GM19452 (cell line): ENCODE data around the gene CCSER2.
A peak's percentile ranks its signal among the peaks of the same experiment; 100 is the strongest.
"Not testable (repeated sequence)": the region's sequence is repeated elsewhere in the genome, so short reads cannot be mapped to it uniquely, and the experiment has no call there.

Experiments
- ATAC-seq: cut with Tn5 transposase; IDR thresholded peaks from one replicate; pipeline ENCODE4 v1.9.1; 2021; ENCODE audit not compliant: unreplicated experiment

CCSER2 gene

DNA sequence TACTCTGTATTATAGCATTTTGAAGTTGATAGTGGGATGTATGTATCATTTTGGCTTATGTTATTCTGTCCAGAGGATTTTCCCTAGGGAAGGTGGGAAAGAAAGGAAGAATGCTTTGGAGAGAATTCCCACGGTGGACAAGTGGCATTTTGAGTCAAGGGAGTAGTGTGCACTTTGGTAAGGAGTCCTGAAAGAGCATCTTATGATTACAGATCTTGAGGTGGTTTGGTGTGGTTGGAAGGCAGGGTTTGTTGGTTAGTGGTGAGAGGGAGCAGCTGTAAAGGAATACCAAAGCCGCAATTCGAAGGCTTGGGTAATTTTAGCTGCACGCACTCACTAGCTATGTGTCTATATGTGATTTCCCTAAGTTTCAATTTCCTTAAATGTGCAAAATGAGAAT, 16.1 kb downstream of the CCSER2 start:
- ATAC-seq: no peak

DNA sequence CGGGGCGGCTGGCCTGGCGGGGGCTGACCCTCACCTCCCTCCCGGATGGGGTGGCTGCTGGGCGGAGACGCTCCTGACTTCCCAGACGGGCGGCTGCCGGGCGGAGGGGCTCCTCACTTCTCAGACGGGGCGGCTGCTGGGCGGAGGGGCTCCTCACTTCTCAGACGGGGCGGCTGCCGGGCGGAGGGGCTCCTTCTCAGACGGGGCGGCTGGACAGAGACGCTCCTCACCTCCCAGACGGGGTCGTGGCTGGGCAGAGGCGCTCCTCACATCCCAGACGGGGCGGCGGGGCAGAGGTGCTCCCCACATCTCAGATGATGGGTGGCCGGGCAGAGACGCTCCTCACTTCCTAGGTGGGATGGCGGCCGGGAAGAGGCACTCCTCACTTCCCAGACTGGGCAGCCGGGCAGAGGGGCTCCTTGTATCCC, 19.2 kb downstream of the CCSER2 start:
- not testable (repeated sequence) for ATAC-seq

DNA sequence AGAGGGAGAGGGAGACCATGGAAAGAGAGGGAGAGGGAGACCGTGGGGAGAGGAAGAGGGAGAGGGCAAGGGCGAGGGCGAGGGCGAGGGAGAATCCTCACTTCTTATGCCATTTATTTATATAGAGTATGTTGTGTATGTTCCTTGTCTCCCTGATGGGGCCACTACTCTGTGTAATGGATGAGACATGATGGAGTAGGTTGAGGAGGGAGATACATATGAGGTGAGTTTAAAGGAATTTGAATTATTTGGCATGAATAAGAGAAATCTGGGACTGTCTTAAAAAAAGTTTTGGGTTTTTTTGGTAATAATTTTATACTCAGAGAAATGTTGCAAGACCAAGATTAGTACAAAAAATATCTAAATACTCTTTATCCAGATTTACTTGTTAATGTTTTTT, 20.1 kb downstream of the CCSER2 start:
- no peak for ATAC-seq

DNA sequence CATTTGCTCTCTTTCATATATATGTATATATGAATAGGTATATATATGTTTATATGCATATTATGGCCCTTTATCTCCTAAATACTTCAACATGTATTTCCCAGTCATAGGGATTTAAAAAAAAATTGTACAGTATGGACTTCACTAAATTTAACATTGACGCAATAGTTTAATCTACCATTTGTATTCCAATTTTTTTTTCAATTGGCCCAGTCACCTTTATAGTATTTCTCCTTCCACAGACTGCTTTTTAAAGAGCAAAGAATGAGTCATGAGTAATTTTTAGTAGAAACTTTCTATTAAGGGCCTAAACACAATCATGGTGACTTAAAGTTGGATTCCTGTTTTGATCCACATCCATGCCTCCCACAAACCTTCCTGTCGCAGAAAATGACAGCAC, 20.5 kb downstream of the CCSER2 start:
- no peak for ATAC-seq

DNA sequence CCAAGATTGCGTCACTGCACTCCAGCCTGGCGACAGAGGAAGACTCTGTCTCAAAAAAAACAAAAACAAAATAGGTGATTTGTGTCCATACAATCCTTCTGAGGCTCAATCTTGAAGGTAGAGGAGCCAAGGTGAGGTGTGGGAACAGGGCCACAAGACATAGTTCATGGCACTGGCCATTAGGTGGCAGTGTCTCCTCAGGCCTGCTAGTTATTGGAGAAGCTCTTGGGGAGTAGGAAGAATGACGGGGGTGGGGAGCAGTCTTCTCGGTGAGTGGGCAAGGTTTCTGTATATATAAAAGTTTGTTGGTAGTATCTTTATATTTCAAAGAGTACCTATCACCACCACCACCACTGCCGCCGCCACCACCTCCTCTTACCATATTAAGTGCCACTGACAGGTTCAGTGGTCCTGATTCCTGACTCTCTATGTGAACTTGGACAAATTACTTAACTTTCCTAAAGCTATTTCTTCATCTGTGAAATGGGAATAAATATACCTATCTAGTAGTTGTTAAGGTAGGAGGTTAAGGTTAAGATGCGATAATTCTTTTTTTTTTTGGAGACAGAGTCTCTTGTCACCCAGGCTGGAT, 24.0 kb downstream of the CCSER2 start:
- peak; percentile 97 for ATAC-seq

DNA sequence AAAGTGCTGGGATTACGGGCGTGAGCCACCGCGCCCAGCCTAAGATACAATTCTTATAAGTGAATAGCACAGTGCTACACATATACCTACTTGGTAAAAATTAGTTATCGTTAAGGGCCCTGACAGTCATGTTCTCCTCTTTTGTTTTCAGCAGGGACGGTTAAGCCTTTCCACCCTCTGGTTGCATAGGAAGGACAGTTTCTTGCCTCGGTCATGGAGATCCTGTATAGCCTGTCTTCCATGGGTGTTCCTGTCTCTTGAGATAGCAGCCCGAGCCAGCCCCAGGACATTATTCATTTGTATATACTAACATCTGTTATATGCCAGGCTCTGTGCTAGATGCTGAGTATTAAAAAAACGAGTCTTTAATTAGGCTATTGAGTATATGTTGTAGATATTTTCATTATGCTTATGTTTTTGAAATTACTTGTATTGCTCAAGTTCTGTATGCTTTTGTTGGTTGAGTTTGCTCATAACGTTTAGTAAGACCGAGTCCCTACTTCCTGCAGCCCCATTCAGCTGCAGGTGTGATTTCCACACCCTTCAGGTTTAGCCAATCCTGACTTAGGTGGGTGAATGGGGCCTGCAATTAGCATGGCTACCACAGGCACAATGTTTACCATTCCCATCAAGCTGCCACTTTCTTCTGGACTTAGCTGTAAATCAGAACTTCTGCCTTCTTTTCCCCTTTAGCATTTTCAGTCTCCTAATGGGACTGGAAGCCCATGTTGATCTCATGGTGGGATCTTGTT, 24.8 kb downstream of the CCSER2 start:
- no peak for ATAC-seq

DNA sequence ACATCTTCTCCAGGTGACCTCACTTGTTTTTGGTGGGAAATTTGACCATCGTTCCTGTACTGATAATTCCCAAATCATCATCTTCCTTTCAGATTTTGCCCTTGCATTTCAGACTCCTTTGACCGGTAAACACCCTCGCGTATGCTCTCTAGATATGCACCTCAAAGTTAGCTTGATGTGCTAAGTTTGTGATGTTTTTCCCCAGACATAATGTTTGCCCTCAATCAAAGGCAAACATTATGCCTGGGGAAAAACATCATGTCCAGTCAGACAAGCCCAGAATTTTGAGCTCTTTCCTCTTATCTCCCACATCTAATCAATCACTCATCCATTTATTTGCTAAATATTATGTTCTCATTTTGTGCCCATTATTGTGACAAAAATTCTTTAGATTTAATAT, 26.2 kb downstream of the CCSER2 start:
- no peak for ATAC-seq

DNA sequence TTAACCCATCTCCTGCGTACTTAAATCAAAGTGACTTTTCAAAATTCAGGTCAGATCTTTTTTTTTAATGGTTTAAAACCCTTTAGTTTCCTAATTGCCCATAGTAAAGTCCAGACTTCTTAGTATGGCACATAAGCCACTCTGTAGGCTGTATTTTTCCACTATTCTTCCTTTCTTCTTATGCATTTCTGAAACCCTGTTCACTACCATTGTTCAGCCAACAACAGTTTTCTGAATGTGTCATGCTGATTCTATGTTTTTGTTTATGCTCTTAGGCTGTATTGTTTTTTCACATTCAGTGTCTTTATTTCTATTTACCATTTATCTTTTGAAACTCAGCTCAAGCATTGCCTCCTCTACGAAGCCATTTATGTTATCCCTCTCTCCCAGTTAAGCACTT, 26.7 kb downstream of the CCSER2 start:
- no peak for ATAC-seq

DNA sequence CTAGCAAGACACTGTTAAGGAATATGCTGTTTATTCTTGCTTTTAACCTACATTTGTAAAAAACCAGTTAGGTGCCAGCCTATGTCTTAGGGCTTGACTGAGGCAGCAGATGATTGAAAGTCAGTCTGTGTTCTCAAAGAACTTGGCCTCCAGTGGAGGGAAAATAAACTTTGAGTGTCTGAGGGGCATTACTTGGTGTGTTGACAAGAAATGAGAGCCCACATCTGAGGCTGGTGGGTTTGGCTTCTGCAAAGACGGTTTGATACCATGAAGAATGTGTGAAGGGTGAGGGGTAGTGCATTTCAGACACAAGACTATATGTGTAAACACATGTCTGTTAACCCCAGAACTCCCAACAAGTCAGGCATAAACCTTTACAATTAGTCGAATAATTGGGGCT, 28.5 kb downstream of the CCSER2 start:
- no peak for ATAC-seq

DNA sequence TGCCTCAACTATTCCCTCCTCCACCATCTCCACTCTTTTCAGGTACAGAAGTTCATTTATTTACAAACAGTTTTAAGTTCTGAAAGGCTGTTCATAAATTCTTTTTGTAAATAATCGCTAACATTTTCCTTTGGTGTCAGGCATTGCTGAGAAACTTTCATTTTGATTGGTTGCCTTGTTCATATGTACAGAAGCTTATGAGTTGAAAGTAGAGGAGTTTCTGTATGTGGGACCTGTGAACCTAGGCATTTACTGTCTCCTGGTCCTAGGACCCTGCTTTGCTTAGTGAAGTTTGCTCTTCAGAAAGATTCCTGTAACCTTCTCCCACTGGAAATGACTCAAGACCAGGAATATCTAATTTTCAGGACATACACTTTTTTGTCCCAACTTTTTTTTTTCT, 30.4 kb downstream of the CCSER2 start:
- no peak for ATAC-seq

DNA sequence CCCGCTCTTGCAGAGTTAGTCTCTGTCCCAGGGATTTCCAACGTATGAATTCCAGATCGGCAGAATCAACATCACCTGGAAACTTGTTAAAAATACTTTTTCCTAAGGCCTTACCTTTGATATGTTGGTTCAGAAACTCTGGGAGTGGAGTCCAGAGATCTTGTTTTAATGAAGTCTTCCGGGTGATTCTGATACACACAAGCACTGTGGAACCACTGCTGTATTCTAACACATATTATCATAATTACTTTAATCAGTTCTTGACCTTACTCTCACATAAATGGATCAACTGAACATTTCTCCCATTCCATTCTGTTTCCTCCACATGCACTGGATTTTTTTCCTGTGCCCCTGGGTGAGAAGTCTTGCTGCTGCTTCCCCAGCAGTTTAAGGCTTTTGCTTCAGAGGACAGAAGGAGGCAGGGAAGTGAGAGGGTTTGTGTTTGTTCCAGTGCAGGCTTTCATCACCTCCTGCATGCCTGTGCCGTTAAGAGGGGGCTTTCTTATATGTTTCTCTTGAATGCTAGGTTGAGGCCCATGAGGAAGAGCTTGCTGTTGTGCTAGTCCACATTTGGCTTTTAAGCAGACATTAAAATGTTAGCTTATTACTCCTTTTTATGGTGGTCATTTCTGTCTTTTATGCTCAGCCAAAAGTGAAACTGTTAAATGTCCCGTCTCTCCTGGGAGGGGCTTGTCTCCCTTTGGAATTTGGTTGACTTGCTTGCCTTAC, 32.4 kb downstream of the CCSER2 start:
- no peak for ATAC-seq

DNA sequence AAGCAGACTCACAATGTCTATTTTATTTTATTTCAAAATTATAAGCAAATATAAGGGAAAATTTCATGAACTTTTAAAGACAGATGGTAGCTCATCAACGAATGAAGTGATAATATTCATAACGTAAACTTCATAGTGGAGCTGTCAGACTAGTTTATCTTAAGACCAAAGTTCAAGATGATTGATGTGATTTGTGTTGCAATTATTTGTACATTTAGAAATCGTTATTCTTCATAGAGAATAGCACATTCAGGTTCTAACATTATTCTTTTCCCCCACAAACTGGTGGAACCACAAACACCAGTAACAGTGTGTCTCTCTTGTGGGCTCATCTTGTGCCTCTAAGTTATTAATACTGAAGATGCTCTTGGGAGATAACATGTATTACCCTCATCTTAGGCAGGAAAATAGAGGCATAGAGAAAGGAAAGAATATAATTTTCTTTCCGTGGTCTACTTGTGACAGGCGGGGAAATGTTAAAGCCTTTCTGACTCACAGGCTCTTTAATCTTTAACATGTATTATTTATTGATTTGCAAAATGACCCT, 37.0 kb downstream of the CCSER2 start:
- no peak for ATAC-seq

DNA sequence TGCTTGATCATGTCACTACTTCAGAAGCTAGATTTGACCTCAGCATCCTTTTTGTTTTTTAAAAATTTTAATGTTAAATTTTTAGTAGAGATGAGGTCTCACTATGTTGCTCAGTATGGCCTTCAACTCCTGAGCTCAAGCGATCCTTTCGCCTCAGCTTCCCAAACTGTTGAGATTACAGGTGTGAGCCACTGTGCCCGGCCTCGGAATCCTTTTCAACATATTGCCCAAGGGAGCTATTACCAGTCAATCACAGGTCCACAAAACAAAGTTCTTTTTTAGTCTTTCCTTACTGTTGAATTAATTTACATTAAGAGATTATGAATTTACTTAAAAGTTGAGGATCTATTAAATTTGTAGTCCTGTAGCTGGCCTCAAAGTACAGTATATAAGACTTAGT, 37.7 kb downstream of the CCSER2 start:
- no peak for ATAC-seq

DNA sequence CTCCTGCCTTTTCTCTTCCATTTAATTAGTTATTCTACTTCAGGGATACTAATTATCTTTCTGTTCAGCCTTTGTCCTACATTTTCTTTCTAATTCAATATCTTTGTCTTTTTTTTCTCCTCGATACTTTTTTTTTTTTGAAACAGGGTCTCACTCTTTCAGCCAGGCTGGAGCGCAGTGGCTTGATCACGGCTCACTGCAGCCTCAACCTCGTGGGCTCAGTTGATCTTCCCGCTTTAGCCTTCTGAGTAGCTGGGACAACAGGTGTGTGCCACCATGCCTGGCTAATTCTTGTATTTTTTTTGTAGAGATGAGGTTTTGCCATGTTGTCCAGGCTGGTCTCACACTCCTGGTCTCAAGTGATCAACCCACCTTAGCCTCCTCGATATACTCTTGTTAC, 38.9 kb downstream of the CCSER2 start:
- no peak for ATAC-seq

DNA sequence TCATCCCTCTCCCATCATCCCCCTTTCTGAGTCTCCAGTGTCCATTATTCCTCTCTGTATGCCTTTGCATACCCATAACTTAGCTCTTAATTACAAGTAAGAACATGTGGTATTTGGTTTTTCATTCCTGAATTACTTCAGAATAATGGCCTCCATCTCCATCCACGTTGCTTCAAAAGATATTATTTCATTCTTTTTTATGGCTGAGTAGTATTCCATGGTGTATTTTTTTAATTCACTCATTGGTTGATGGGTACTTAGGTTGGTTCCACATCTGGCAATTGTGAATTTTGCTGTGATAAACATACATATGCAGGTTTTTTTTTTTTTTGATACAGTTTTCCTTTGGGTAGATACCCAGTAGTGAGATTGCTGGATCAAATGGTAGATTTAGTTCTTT, 40.4 kb downstream of the CCSER2 start:
- no peak for ATAC-seq

DNA sequence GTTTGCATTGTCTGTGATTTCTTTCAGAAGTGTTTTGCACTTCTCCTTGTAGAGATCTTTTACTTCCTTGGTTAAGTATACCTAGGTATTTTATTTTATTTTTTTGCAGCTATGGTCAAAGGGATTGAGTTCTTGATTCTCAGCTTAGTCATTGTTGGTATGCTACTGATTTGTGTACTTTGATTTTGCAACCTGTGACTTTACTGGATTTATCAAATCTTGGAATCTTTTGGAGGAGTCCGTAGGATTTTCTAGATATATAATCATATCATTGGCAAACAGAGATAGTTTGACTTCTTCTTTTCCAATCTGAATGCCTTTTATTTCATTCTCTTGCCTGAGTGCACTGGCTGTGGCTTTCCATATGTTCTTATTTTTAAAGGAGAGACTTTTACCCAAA, 41.9 kb downstream of the CCSER2 start:
- no peak for ATAC-seq

DNA sequence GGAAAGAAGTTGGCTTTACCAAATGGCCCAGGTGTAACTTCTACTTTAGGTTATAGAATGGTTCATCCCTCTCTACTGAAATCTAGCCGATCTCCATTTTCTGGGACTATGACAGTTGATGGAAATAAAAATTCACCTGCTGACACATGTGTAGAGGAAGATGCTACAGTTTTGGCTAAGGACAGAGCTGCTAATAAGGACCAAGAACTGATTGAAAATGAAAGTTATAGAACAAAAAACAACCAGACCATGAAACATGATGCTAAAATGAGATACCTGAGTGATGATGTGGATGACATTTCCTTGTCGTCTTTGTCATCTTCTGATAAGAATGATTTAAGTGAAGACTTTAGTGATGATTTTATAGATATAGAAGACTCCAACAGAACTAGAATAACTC, 43.6 kb downstream of the CCSER2 start:
- no peak for ATAC-seq

DNA sequence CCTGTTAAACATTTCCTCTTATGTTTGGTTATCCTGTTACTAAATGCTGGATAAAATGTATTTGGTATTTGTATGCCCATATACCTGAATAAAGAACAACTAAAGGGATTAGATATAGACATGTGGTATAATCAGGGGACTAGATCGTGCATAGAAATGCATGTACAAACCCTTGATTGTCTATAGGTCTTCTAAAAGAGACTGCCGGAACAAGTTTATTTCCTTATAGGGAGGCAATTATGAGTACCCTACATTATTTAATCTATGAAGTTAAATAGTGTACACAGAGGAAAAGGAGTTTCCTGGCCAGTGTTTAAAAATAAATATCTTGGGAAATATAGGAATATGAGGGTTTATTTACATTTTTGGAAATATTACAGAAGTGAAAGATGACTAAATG, 44.6 kb downstream of the CCSER2 start:
- no peak for ATAC-seq

DNA sequence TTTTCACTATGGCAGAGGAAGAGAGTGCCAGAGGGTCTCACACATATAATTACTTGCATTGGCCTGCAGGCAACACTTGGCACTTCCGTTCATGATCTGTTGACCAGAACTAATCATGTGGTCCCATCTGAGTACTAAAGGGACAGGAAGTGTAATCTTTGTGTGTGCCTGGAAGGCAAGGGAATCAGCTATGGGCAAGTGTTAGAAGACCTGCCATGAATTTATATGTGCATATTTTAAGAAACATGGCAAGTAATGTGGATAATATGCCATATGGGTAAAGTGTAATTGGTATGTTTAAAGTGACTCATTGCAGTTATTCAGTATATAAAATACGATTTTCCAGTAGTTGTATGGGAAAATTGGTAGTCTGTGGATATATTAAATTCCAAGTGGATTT, 46.1 kb downstream of the CCSER2 start:
- no peak for ATAC-seq

DNA sequence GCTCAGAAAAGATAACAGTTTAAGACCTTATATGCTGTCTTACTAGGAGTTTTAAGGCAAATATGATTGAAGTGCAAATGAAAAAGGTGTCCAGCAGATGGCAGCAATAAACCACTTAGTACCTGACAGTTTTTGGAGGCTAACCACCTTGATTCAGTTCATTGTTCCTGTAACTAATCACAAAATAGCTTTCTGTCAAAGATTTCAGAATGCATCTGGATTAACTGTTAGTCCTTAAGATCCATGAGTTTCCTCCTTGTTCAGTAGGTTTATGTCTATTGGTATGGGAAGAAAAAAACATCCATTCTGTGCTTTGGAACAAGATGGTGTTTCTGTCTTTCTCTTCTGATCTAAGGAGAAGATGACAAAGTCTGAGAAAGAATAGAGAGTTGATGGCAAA, 46.6 kb downstream of the CCSER2 start:
- ATAC-seq: no peak

DNA sequence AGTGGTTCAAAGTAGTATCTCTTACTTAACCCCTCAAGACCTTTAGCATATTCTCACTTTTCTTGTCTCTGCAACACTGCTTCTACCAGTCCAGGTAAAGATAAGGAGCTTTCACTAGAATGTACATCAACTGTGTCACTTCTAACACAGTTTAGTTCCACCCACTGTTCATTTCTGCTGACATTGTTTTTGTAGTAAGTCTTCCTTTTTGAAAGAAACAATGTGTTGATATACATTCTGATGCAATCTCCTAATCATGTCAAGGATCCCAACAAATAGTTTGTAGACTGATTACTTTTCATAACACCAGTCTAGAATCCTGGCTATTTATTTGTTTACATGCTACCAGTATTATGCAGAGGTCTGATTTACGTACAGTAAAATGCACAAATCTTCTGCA, 47.5 kb downstream of the CCSER2 start:
- ATAC-seq: no peak

DNA sequence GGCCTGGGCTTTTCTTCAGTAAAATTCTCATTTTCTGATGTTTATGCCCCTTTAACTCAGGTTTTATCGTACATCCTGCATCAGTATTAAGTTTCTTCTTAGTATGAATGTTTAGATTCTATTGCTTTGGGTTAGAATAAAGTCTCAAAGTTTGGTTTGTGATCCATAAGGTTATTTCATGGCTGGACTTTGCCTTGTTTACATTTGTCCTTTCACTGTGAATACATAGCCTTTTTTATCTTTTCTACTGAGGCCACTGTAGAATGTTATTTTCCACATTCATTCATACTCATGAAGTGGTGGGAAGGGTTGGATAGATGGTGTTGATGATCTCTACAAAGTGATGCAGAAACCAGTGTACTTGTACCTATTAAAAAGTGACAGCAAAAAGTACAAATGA, 59.8 kb downstream of the CCSER2 start:
- ATAC-seq: no peak
